Activated CD4-positive, alpha-beta T cell treated with anti-CD3 and anti-CD28 coated beads, Interleukin-2, Interleukin-4, amounts not matched to agents 100 ng/mL and 50 ng/mL, durations not matched to agents 16 hours and 8 hours (primary cell): ENCODE results near the gene RAD51B.
A peak's percentile ranks its signal among the peaks of the same experiment; 100 is the strongest.

ENCODE experiments used
- DNase-seq: peaks from one replicate; pipeline ENCODE4 v3.0.0-alpha.2; 2020; ENCODE audit warnings: low spot score

The RAD51B gene

GRCh38 chr14:68363843-68364767 lies 544.5 kb downstream of the RAD51B start:
- no peak for DNase-seq

- no peak for DNase-seq
These were observed 545.2 kb downstream of the RAD51B start for GRCh38 chr14:68364792-68365192.

- no peak for DNase-seq
These were observed 545.6 kb downstream of the RAD51B start for GRCh38 chr14:68365228-68365627.

GRCh38 chr14:68366656-68367055 lies 547.1 kb downstream of the RAD51B start:
- DNase-seq: no peak

GRCh38 chr14:68367536-68367935 lies 548.0 kb downstream of the RAD51B start:
- DNase-seq: no peak

GRCh38 chr14:68368850-68369249 lies 549.3 kb downstream of the RAD51B start:
- DNase-seq: no peak

GRCh38 chr14:68369281-68370056 lies 549.9 kb downstream of the RAD51B start:
- DNase-seq: peak; percentile 33

- DNase-seq: no peak
These were observed 550.4 kb downstream of the RAD51B start for GRCh38 chr14:68370057-68370360.

GRCh38 chr14:68372368-68372767 lies 552.8 kb downstream of the RAD51B start:
- no peak for DNase-seq

GRCh38 chr14:68373124-68373646 lies 553.6 kb downstream of the RAD51B start:
- no peak for DNase-seq

GRCh38 chr14:68373847-68374444 lies 554.4 kb downstream of the RAD51B start:
- no peak for DNase-seq

- DNase-seq: no peak
These were observed 555.1 kb downstream of the RAD51B start for GRCh38 chr14:68374682-68375081.

GRCh38 chr14:68375376-68375775 lies 555.8 kb downstream of the RAD51B start:
- no peak for DNase-seq

GRCh38 chr14:68376067-68376779 lies 556.6 kb downstream of the RAD51B start:
- no peak for DNase-seq

- DNase-seq: no peak
These were observed 557.4 kb downstream of the RAD51B start for GRCh38 chr14:68377006-68377405.

- no peak for DNase-seq
These were observed 557.9 kb downstream of the RAD51B start for GRCh38 chr14:68377459-68377858.

GRCh38 chr14:68379510-68380328 lies 560.1 kb downstream of the RAD51B start:
- DNase-seq: no peak

- no peak for DNase-seq
These were observed 560.8 kb downstream of the RAD51B start for GRCh38 chr14:68380329-68380741.

- no peak for DNase-seq
These were observed 564.8 kb downstream of the RAD51B start for GRCh38 chr14:68384335-68384734.

- no peak for DNase-seq
These were observed 565.3 kb downstream of the RAD51B start for GRCh38 chr14:68384881-68385280.

GRCh38 chr14:68386446-68386845 lies 566.9 kb downstream of the RAD51B start:
- no peak for DNase-seq
